ENCODE data around the gene APOBEC3A. TPM values are rescaled to one million over a fixed set of nuclear protein-coding genes. Genes with fewer than 3 reads are reported as not detected.

Gene APOBEC3A
- total RNA-seq, 4 donors from 2014 or later: 3.3 TPM; not detected in 3

GRCh38 chr22:38930512-38930911, 26.9 kb upstream of the APOBEC3A start:
- peaks cover 0 to 19% (median 5%) of the 10 kb centered on the region in 4 donors for H3K4me1 ChIP-seq
- 60 to 63% methylated on average over 3 of the region's 3 CpGs for WGBS, 2 donors
- no peak overlapping the region for H3K4me3 ChIP-seq
- DNase-seq (ENCODE audit: low spot score in 2 of 2): no peak
- TF ChIP-seq POLR2A (IDR thresholded peaks at IDR 0.05) (no peak), CTCF (IDR thresholded peaks at IDR 0.05) (no peak), EP300 (IDR thresholded peaks at IDR 0.05) (no peak)
- no peaks in the 10 kb centered on the region for H3K36me3 ChIP-seq
- H3K9me3 ChIP-seq: no peaks in the 10 kb centered on the region
- no peak overlapping the region for H3K27ac ChIP-seq
- H3K27me3 ChIP-seq: no peaks in the 10 kb centered on the region

GRCh38 chr22:38935023-38935422, 22.4 kb upstream of the APOBEC3A start:
- TF ChIP-seq CTCF (IDR thresholded peaks at IDR 0.05) (no peak), EP300 (IDR thresholded peaks at IDR 0.05) (no peak), POLR2A (IDR thresholded peaks at IDR 0.05) (no peak)
- no peak overlapping the region for H3K4me3 ChIP-seq
- H3K27ac ChIP-seq: no peak overlapping the region
- no peaks in the 10 kb centered on the region for H3K9me3 ChIP-seq
- WGBS, 2 donors: 81 to 90% methylated on average over 8 of the region's 8 CpGs
- H3K4me1 ChIP-seq: no peaks in the 10 kb centered on the region
- H3K27me3 ChIP-seq: no peaks in the 10 kb centered on the region
- no peak for DNase-seq (ENCODE audit: low spot score in 2 of 2)
- H3K36me3 ChIP-seq: no peaks in the 10 kb centered on the region

- no peaks in the 10 kb centered on the region for H3K9me3 ChIP-seq
- no peak overlapping the region for H3K4me3 ChIP-seq
- DNase-seq (ENCODE audit: low spot score in 2 of 2): no peak
- no peak overlapping the region for H3K27ac ChIP-seq
- no peaks in the 10 kb centered on the region for H3K27me3 ChIP-seq
- no peaks in the 10 kb centered on the region for H3K36me3 ChIP-seq
- no peaks in the 10 kb centered on the region for H3K4me1 ChIP-seq
- no peak for TF ChIP-seq EP300 (IDR thresholded peaks at IDR 0.05)
- no peak for TF ChIP-seq CTCF (IDR thresholded peaks at IDR 0.05)
- no peak for TF ChIP-seq POLR2A (IDR thresholded peaks at IDR 0.05)
- WGBS, 2 donors: 87 to 95% methylated on average over 13 of the region's 13 CpGs
Observed at GRCh38 chr22:38935616-38936015, 21.8 kb upstream of the APOBEC3A start.

GRCh38 chr22:38936562-38936961, 20.8 kb upstream of the APOBEC3A start:
- H3K27ac ChIP-seq: no peak overlapping the region
- WGBS, 2 donors: 79 to 84% methylated on average over 16 to 17 of the region's 17 CpGs
- TF ChIP-seq POLR2A (IDR thresholded peaks at IDR 0.05): no peak
- TF ChIP-seq CTCF (IDR thresholded peaks at IDR 0.05): no peak
- TF ChIP-seq EP300 (IDR thresholded peaks at IDR 0.05): no peak
- no peaks in the 10 kb centered on the region for H3K4me1 ChIP-seq
- no peak overlapping the region for H3K4me3 ChIP-seq
- H3K9me3 ChIP-seq: no peaks in the 10 kb centered on the region
- no peak for DNase-seq (ENCODE audit: low spot score in 2 of 2)
- no peaks in the 10 kb centered on the region for H3K36me3 ChIP-seq
- H3K27me3 ChIP-seq: no peaks in the 10 kb centered on the region

- no peaks in the 10 kb centered on the region for H3K9me3 ChIP-seq
- H3K4me1 ChIP-seq: no peaks in the 10 kb centered on the region
- no peak overlapping the region for H3K27ac ChIP-seq
- H3K36me3 ChIP-seq: no peaks in the 10 kb centered on the region
- H3K27me3 ChIP-seq: no peaks in the 10 kb centered on the region
- WGBS, 2 donors: 84 to 86% methylated on average over 4 of the region's 4 CpGs
- no peak overlapping the region for H3K4me3 ChIP-seq
- DNase-seq (ENCODE audit: low spot score in 2 of 2): no peak
- no peak for TF ChIP-seq CTCF (IDR thresholded peaks at IDR 0.05)
- no peak for TF ChIP-seq POLR2A (IDR thresholded peaks at IDR 0.05)
- no peak for TF ChIP-seq EP300 (IDR thresholded peaks at IDR 0.05)
Observed at GRCh38 chr22:38937036-38937435, 20.4 kb upstream of the APOBEC3A start.
